Testis (tissue), 5 donors: ENCODE results near the gene CREG2. TPM values are rescaled to one million over a fixed set of nuclear protein-coding genes. Genes with fewer than 3 reads are reported as not detected.

ENCODE experiments used
- DNase-seq: peaks from one replicate; pipeline ENCODE4 v3.0.0-alpha.2; 2019
- H3K27ac ChIP-seq, 2 donors: fragments of 200-600 bp; sonication (generic); one replicate each; pipeline ENCODE4 v1.5.1; 2019
- H3K27me3 ChIP-seq: fragments of 200-600 bp; sonication (generic); one replicate; pipeline ENCODE4 v1.5.1; 2019
- H3K36me3 ChIP-seq: fragments of 200-600 bp; sonication (generic); one replicate; pipeline ENCODE4 v1.5.1; 2017; ENCODE audit warnings: low read depth; ENCODE audit errors: missing control alignments
- H3K4me1 ChIP-seq: fragments of 200-600 bp; sonication (generic); one replicate; pipeline ENCODE4 v1.5.1; 2019
- H3K4me3 ChIP-seq, 2 donors: fragments of 200-600 bp; sonication (generic); one replicate each; pipeline ENCODE4 v1.5.1; 2017 to 2019
- H3K9me3 ChIP-seq: fragments of 200-600 bp; sonication (generic); one replicate; pipeline ENCODE4 v1.5.1; 2017
- CTCF ChIP-seq, 3 experiments: fragments of 450-650 bp in 2 of 3; fragments of 200-600 bp in 1 of 3; sonication (generic) in 1 of 3; IDR thresholded peaks; one replicate each; pipeline ENCODE4 v1.5.1; 2016 to 2019; ENCODE audit warnings: antibody characterized with exemption in 3 of 3, mild to moderate bottlenecking in 2 of 3, moderate library complexity in 1 of 3
- POLR2A ChIP-seq: fragments of 450-650 bp; IDR thresholded peaks from one replicate; pipeline ENCODE4 v1.6.1; 2017; ENCODE audit warnings: antibody characterized with exemption, mild to moderate bottlenecking, moderate library complexity
- WGBS, 2 donors: methylation state at CpG; one replicate each; pipeline ENCODE4 v1.1.5; 2018; 5-methylcytosine and 5-hydroxymethylcytosine counted together
- intact Hi-C: fragments of 100-400 bp; cut with DNase I; formaldehyde crosslinking; loops from one replicate; pipeline ENCODE4 v1.15.1; 2023; ENCODE audit warnings: low total_unique reads
- long read RNA-seq, 2 donors: transcript quantifications; one replicate each; lab custom pipeline, GENCODE V29; 2026
- polyA plus RNA-seq: library from polyadenylated mRNA; stranded (reverse); fragments of 350-450 nt; fragmentation: Illumina TruSeq; extraction: RNeasy Lipid Tissue Mini Kit (QIAGEN cat#74804); gene quantifications from one replicate; pipeline ENCODE4 v1.2.3, GENCODE V29; 2014; ENCODE audit warnings: low read depth, low replicate concordance; ENCODE audit not compliant: insufficient read depth
- total RNA-seq, 2 donors: library from RNA; depleted of rRNA; stranded (reverse); fragments of >200 nt; gene quantifications; one replicate each; pipeline ENCODE4 v1.2.3, GENCODE V29; 2016

The CREG2 gene
- total RNA-seq (under 1 TPM; 0.19 to 0.47 TPM), polyA plus RNA-seq (0.42 TPM)
- long read RNA-seq, donor 1, result 0 reads
- long read RNA-seq, donor 2, result 0 reads

DNA sequence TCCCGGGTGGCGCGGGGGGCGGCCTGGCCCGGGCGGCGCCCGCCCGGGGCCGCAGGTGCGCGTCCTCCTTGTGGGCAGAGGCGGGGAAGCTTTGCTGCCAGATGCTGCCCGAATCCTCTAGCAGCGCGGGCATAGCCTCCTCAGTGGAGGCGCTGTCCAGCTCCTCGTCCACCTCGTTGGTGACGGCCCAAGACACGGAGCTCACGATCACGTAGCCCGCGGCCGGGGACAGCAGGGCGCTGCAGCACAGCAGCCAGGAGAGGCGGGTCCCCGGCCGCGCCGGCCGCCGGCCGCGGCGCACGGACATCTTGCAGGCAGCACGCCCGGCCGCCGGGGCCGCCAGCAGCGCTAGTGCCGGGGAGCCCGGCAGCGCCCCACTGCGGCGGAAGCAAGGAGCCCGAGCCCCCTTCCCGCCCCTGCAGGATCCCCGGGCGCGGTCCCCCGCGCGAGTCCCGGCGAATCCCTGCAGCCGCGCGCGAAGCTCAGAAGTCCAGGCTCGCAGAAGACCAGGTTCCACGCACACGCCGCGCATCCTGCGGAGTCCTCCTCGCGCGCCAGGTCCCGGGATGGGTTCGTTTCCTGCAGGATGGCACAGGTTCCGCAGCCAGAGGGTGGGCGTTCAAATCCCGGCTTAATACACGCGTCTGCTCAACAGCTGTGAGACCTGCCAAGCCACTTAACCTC lies at the start of gene CREG2:
Gene CREG2 (minus strand): TSS at position 353 of the 684 bp plus-strand sequence. CDS start 46 bp downstream, at position 307.
- intact Hi-C loops, result no loop called here
- H3K4me1 ChIP-seq, result no peaks in the 10 kb centered on the region
- no peaks in the 10 kb centered on the region for H3K27me3 ChIP-seq

DNA sequence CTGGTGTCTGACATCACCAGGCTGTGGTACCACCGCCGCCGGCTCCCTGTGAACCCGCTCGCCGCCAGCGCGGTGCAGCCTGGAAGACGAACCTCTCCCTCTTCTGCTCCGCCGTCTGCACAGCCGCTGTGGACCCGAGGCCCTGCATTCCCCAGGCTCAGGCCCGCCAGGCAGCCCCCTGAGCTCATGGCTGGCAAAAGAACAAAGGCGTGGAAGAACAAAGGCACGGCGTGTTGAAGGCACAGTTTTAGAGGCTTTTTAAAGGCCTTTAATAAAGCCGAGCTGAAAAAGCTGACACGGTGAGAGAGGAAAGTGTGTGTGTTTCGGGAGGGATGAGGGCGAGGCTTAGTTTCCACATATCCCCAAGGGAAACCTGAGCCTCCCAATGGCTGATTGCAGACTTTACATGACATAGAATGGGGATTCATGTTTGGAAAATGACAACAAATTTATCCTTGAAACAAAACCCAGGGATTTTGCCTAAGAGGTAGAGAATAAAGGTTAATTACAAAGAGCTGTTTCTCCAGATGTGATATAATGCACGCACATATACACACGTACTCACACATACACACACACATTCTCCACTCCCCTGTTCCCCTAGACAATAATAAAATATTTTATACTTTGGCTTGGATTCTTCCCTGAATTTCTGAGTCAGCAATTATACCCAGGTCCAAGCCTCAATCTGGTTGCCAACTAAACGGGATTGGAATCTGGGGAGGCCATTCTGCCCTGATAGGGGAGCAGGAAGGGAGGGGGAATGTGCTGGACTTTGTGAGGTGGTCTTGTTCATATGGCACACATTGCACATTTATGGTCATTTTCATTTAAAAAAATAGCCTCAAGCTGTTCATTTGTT lies 47.9 kb upstream of the CREG2 start:
- Histone ChIP-seq H3K4me3 (peak overlapping the region in 1 of 2 donors; percentile 23), H3K27me3 (no peaks in the 10 kb centered on the region), H3K36me3 (no peaks in the 10 kb centered on the region), H3K9me3 (no peaks in the 10 kb centered on the region), H3K4me1 (peaks cover 4% of the 10 kb centered on the region), H3K27ac (no peak overlapping the region)
- DNase-seq, result no peak
- intact Hi-C loops, result no loop called here
- WGBS, 2 donors, result 56 to 61% methylated on average over 23 to 24 of the region's 24 CpGs
- TF ChIP-seq POLR2A, result no peak
- TF ChIP-seq CTCF (IDR thresholded peaks at IDR 0.05), result no peak

More for the DNA sequence above, at the start of gene CREG2:
- H3K36me3 ChIP-seq, result no peaks in the 10 kb centered on the region
- no peaks in the 10 kb centered on the region for H3K9me3 ChIP-seq
- no peak within 1 kb of the TSS for H3K27ac ChIP-seq
- H3K4me3 ChIP-seq, result peak within 1 kb of the TSS; percentile 27 to 53
- 0% methylated on average over 17 to 48 of the region's 79 CpGs for WGBS, 2 donors
- peak; percentile 75 for DNase-seq
- TF ChIP-seq POLR2A, result no peak
- TF ChIP-seq CTCF (IDR thresholded peaks at IDR 0.05), result peak; percentile 34 to 48 (median 41)

GRCh38 chr2:101433465-101433864 lies 46.2 kb upstream of the CREG2 start:
- Histone ChIP-seq H3K9me3 (no peaks in the 10 kb centered on the region), H3K27ac (no peak overlapping the region), H3K36me3 (no peaks in the 10 kb centered on the region), H3K4me3 (no peak overlapping the region), H3K4me1 (peaks cover 4% of the 10 kb centered on the region), H3K27me3 (no peaks in the 10 kb centered on the region)
- TF ChIP-seq POLR2A (no peak), CTCF (IDR thresholded peaks at IDR 0.05) (no peak)
- DNase-seq, result no peak
- WGBS, 2 donors, result 93 to 95% methylated on average over 3 of the region's 3 CpGs
- intact Hi-C loops, result no loop called here

GRCh38 chr2:101432411-101433181 lies 45.3 kb upstream of the CREG2 start:
- H3K4me3 ChIP-seq, result no peak overlapping the region
- TF ChIP-seq CTCF (IDR thresholded peaks at IDR 0.05) (no peak), POLR2A (no peak)
- no peak for DNase-seq
- intact Hi-C loops, result no loop called here
- H3K27ac ChIP-seq, result no peak overlapping the region
- H3K27me3 ChIP-seq, result no peaks in the 10 kb centered on the region
- no peaks in the 10 kb centered on the region for H3K36me3 ChIP-seq
- no peaks in the 10 kb centered on the region for H3K9me3 ChIP-seq
- peaks cover 4% of the 10 kb centered on the region for H3K4me1 ChIP-seq
- WGBS, 2 donors, result 83 to 91% methylated on average over 11 to 20 of the region's 20 CpGs
